GM21390 (cell line): ENCODE measurements around the gene GNG13.
"Not testable (repeated sequence)": the region's sequence is repeated elsewhere in the genome, so short reads cannot be mapped to it uniquely, and the experiment has no call there.

Experiments used
- ATAC-seq: cut with Tn5 transposase; IDR thresholded peaks from one replicate; pipeline ENCODE4 v1.9.1; 2021; ENCODE audit not compliant: unreplicated experiment

Gene GNG13

DNA sequence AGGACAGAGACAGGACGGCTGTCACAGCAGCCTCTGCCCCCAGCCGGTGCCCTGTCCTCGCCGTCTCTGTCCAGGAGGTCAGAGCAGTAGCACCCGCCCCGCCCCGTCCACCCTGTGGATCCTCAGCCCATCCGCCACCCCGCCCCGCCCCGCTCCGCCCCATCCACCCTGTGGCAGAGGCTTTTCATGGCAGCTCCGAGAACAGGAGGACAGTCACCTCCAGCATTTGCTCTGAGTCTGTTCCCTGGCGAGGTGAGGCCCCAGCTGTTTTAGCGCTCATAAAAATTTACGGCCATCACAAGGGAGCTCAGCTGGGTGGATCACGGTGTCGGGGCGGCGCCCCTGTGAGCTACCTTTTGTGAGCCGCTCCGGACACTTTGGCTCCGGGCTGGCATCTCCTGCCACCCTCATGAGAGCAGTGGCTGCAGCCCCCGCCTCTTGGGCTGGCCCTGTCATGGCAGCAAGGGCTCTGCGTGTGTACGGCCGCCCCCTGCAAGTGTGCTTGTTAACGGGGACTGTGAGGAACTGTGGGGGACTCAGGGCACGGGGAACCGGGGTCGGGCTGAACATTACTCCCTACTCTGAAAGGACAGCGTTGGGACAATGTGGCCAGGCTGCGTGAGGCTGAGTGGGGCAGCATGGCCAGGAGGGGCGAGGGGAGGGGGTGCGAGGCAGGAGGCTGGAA lies 32.3 kb upstream of the GNG13 start:
- no peak for ATAC-seq

DNA sequence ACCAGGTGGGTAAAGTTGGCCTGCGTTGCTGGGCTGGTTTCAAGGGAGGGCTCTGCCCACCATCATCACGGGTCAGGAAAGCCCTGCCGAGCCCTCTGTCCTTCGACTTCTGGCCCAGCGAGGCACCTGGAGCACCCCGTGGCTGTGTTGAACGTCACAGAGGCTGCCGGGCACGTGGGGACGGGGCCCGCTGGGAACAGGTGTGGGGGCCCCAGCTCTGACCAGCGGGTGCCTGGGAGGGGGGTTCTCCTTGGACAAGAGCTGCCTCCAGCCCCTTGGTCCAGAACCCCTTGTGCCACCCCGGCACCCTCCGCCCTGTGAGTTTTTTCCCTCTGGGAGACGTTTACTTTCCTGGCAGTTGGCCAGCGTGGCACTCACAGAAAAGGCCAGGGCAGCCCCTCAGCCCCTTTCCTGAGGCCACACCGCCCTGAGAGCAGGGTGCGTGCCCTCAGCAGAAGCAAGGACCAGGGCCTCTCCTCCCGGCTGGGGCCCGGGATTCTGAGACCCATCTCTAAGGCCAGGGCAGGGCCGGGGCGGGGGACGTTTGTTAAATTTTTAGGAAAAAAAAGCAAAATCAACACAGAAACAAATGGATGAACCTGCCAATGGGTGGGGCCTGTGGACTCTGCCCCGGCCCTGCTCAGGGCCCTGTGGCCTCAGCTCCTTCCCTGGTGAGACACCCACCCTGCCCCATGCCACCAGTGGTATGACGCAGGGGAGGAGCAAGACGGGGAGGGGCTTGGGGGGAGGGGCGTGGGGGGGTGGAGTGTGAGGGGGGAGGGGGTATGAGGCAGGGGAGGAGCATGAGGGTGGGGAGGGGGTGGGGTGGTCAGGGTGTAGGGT lies 31.3 kb upstream of the GNG13 start:
- ATAC-seq: no peak

DNA sequence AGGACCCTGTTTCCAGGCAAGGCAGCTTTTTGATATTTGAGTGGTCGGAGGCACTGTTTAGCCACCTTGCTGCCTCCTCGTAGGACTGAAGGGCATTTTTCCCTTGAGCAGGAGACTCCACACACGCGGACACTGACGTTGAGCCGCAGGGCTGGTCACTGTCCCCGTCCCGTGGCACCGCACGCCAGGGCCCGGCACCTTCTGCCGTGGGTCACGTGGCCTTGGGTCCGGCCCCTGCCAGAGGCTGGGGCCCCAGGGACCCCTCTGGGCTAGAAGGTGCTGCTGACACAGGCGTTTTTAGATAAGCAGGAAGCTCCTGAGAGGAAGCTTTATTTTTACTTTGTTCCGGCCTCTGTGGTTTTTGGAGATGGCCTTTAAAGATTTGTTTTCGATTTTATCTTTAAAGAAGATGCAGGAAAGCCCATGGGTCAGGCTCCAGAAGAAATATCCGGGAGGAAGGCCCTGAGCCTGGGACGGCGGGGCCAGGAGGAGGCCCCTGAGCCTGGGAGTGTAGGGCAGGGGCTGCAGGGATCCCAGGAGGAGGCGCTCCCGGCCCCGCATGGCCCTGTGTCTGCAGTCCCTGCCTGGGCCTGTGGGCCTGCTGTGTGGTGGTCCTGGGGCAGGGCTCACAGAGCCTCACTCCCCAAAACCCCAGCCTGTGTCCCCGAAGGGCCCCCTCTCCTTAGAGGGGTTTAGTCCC lies 30.5 kb upstream of the GNG13 start:
- no peak for ATAC-seq

DNA sequence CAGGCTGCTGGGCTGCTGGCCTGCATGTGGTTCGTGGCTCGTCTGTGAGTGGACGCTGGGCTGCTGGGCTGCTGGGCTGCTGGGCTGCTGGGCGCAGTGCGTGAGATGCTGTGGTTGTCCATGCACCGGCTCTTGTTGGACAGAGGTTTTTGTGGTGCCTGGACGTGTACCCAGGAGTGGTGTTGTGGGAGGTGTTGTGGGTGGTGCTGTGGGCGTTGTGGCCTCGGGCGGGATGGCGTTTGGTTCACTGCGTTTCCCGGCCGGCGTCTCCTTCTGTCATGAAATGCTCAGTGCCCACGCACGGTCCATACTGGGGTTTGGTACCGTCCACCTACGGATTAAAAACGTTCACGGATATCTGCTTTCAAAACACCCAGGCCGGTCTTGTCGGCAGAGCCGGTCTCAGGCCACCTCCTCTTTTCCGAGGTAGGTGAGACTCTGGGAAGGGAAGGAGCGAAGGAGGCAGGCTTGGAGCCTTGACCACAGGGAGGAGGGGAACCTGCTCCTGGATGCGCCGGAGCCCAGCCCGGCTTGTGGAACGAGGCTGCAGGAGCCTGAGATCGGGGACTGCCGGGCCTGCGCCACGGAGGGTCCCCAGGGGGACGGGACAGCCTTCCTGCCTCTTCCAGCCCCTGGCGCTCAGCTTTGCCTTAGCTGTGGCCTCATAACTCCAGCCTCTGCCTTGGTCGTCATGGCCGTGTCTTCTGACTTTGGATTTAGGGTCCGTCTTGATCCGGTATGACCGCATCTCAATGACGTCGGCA lies 29.8 kb upstream of the GNG13 start:
- ATAC-seq: no peak

DNA sequence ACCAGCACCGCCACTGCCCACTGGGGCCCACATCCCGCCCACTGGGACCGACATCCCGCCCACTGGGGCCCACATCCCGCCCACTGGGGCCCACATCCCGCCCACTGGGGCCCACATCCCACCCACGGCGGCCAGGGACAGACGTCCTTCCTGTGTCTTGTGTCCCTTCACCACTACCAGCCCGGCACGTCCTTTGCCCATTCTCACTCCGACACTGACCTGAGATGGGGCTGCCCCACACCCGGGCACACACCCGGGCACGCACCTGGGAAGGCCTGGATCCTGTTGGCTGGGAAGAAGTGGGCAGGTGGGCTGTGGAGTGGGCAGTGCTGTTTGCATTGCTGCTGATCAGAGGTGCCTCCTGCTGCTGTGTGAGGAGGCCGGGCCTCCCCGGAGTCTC lies 28.4 kb upstream of the GNG13 start:
- no peak for ATAC-seq

DNA sequence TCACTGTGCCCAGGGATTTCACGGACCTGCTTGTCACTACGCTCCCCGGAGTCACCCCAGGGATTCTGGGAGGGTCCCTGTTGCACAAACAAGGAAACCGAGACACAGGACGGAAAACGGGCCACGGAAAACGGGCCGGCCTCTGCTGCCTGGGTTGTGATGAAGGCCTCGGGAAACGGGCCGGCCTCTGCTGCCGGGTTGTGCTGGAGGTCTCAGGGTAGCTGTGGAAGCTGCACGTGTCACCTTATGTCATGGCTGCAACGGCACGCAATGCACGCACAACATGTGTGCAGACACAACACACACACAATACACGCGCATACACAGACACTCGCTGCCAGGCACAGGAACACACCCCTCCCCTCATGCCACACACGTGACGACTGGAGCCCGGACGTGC lies 27.0 kb upstream of the GNG13 start:
- no peak for ATAC-seq

DNA sequence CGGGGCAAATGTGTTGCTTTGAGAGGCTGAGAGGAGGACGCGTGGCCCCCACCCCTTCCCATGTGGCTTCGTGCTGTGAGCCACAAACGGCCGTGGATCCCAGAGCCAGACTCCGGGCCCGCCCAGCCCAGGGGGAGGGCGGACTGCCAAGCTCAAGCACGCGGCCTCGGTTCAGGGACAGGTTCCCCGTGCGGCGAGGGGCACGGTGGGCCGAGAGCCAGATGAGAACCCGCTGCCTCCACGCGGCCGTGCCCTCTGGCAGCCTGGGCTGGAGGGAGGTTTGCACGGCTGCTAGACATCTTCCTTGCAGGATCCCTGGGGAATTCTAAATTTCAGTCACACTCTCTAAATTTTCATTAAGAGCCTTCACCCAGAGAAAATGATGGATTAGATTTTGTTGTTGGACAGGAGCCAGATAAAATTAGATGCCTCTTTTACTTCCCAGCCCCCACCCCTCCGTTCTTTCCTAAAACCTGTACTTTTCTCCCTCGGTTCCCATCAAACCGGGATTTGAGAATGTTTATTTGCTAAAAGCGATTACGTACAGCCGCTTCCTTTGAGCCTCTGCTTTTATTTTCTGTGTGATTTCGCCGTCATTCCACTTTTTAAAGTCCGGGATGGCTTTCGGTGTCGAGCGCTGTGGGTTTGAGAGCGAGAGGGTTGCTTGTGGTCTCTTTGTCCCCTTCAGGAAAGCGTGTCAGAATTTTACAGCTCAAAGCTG lies 25.0 kb upstream of the GNG13 start:
- no peak for ATAC-seq

DNA sequence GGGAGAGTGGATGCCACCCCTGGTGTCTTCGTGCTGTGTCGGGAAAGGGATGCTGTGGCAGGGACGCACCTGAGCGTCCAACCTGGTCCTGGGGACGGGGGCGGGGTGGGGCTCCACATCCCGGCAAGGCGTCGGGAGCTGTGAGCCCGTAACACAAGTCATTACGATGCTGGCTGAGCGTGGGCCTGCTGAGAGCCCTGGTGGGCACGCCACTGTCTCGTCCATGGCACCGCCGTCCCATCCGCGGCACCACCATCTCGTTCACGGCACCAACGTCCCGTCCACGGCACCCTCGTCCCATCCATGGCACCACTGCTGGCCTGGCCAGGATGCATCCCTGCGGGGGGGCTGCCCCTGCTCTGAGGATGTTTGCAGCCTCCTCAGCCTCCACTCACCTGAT lies 24.1 kb upstream of the GNG13 start:
- no peak for ATAC-seq

DNA sequence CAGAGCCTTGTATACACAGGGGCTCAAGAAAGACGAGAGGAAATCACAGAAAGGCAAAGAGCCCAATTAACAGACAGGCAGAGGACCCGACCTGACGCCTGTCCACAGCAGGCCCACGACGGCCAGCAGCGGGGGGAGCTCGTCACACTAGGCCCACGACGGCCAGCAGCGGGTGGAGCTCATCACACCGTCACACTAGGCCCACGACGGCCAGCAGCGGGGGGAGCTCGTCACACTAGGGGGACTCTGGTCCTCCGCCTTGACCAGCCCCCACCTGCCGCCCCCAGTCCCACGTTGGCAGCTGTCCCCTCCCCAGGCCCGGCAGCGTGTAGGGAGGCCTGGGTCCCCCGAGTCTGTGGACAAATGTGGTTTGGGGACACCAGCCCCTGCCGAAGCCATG lies 23.7 kb upstream of the GNG13 start:
- no peak for ATAC-seq

DNA sequence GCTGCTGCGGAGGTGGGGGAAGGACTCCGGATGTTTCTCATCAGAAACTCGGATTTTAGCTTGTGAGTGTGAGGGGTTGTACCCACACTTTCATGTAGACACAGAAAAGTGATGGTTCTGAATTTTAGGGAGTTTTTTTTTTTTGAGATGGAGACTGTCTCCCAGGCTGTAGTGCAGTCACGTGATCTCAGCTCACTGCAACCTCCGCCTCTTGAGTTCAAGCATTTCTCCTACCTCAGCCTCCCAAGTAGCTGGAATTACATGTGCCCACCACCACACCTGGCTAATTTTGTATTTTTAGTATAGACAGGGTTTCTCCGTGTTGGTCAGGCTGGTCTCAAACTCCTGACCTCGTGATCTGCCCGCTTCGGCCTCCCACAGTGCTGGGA lies 22.4 kb upstream of the GNG13 start:
- no peak for ATAC-seq

DNA sequence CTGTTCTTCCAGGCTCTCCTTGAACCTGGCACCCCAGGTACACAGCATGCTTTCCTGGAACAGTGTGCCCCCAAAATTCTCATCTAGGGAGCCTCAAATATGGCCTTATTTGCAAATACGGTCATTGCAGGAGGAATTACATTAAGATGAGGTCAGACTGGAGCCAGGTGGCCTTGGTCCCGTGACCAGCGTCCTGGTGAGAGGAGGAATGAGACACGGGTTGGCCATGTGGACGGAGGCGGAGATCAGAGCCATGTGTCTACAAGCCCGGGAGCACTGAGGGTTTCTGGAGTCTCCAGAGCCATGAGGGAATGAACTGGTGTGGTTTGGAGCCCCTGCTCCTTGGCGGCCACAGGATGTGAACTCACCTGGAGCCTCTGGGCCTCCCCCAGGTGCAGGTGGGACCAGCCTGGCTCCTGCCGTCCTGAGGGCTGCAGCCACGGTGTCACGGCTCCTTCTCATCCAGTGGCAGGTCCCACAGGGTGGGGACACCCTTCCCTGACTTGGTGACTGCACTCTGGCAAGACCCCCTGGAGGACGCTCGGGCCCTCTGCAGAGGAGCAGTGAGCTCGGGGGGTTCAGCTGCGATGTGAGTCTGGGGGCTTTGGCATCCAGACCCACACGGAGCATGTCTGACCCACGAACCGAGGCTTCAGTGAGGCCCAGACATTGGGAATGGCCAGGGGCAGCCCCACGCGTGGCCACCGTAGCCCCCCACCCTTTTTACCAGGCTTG lies 21.8 kb upstream of the GNG13 start:
- no peak for ATAC-seq

DNA sequence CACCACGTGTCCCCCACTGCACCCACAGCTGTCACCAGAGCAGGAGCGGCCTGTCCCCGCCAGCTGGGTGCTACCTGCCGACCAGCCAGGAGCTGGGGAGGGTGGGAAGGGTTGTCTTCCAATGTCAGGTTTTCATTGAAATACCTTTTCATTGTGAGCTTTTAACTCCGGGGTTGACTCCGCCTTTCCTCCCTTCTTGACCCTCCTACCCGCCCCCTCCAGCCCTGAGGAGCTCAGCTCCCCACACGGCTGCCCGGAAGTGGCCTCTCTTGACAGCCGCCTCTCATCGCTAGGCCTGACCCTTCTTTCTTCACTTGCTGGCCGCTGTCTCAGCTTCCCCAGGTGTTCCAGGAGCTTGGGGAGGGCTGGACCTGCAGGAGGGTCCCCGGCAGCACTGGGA lies 21.2 kb upstream of the GNG13 start:
- ATAC-seq: no peak

DNA sequence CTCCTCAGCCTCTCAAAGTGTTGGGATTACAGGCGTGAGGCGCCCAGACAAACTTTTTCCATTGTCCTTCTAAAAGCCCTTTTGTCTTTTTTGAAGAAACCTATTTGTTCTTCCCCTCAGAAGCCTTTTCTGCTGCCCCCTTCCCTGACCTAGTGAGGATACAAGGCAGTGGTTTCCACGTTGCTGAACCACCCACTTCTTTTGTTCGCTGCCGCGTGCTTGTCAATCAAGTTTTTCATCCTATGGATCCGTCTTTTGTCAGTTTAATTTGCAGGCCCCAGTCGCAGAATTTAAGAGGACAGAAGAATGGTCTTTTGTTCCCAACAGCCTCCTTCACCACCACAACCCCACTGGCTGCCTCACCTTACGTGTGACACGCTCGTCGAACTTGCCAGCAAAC lies 20.2 kb upstream of the GNG13 start:
- ATAC-seq: no peak

DNA sequence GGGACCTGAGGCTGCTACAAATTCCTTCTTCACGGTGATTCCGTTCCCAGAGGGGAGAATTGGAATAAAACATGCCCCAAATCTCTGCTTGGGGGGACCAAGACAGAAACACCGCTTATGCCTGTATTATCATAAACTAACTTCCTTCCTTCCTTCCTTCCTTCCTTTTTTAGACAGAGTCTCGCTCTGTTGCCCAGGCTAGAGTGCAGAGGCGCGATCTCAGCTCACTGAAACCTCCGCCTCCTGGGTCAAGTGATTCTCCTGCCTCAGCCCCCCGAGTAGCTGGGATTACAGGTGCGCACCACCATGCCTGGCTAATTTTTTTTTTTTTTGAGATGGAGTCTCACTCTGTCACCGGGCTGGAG lies 19.5 kb upstream of the GNG13 start:
- ATAC-seq: not testable (repeated sequence)

DNA sequence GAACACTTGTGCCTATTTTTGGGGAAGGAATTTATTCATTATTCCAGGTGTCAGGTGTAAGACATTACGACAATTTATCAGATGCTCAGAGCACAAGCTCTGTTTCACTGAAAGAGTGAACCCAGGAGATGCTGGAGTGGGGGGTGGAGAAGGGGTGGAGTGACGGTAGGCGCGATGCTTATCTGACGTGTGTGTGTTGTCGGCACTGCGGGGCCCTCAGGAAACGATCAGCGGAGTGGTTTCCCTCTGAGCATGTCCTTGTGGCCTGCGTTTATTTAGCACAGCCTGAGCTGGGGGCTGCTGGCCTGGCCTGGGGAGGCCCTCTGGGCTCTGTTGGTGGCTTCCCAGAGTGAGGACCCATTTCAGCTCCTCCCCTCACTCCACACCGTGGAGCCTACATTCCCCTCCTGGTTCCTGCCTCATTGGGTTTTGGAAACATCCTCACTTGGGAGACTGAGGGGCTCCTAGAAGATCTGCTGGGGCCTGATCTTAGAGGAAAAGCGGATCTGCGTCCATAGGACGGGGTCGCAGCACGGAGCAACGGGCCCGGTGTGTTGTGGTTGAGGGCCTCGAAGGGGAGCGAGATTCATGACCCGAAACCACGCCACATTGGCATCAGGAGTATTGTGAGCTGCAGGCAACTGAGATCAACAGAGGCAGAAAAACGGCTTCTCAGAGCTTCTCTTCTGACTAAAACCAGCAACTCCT lies 19.0 kb upstream of the GNG13 start:
- ATAC-seq: no peak

DNA sequence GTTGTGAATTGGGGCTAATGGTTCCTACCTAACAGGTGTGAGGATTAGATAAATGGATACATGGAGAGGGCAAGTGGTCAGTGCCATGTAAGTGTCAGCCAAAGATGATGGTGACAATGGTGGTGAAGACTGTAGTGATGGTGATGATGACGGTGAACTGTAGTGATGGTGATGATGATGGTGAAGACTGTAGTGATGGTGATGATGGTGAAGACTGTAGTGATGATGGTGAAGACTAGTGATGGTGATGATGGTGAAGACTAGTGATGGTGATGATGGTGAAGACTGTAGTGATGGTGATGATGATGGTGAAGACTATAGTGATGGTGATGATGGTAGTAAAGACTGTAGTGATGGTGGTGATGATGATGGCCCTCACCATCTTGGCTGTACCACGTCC lies 18.1 kb upstream of the GNG13 start:
- no peak for ATAC-seq

DNA sequence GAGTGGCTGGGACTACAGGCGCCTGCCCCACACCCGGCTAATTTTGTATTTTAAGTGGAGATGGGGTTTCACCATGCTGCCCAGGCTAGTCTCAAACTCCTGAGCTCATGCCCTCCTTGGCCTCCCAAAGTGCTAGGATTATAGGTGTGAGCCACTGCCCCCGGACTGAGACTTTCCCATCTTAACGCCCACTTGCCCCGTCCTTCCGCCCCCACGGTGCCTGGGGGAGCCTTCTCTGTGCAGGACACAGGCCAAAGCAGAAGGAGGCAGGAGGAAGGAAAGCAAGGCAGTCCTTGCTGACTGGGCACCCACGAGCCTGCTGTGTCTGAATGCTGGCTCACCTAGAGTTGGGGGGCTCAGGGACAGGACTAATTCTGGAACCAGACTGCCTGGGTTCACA lies 17.6 kb upstream of the GNG13 start:
- ATAC-seq: no peak

DNA sequence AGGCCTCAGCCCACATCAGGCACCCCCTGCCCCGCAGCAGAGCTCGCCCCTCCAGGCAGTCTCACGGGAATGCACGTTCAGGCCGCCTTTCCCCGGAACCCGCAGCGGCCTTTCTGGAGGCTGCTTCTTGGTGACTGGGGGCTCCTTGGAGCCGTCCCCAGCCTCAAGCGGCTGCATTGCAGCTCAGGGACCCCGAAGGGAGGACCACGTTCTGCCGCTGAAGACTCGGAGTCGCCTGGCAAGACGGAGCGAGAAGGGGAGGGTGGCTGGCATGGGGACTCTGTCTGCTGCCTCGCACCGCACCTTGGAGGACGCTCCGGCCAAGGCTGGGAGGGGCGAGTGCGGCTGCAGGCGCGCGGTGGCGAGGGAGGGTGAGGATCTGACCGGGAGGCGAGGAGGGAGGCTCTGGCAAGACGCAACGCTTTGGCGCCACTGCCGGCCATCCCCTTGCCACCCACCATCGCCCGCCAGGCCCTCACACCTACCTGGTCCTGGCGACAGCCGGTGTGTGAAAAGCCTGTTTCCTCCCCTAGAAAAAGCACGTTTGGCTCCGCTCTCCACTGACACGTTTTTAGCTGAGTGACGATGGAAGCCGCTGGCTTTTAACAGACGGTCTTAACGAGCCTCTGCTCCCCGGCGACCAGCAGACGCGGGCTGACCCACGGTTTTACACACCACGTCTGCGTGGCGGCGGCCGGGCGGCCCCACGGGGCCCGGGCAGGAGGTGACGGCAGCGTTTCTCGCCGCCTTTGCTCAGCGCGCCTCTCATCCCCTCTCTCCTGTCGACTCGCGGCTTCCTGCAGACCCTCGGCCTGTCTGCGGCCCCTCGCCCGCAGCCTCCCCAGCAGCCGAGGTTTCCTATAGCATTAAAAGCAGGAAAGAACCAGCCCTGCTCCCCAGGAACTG lies 16.7 kb upstream of the GNG13 start:
- ATAC-seq: no peak
